ENCODE results near the gene VLDLR. TPM values are rescaled to one million over a fixed set of nuclear protein-coding genes. Genes with fewer than 3 reads are reported as not detected.

The VLDLR gene
- total RNA-seq, 6 experiments from 2014 or later = 6.9 to 8.8 (median 8.1) TPM

- no peaks in the 10 kb centered on the region for H3K27me3 Mint-ChIP-seq (ENCODE audit: insufficient read depth)
- H3K27ac Mint-ChIP-seq = no peak overlapping the region
- no peak for TF ChIP-seq CTCF (IDR thresholded peaks at IDR 0.05)
- no peak for DNase-seq
- no peak overlapping the region for H3K4me3 Mint-ChIP-seq
- H3K36me3 Mint-ChIP-seq (ENCODE audit: low read depth) = no peaks in the 10 kb centered on the region
- H3K4me1 Mint-ChIP-seq (ENCODE audit: low read depth) = no peaks in the 10 kb centered on the region; the same call in 1 of the 2 replicates
- no peaks in the 10 kb centered on the region for H3K9me3 Mint-ChIP-seq
Measured at GRCh38 chr9:2681981-2682380, 60.4 kb downstream of the VLDLR start.

GRCh38 chr9:2686911-2687310, 65.3 kb downstream of the VLDLR start:
- no peak for TF ChIP-seq CTCF (IDR thresholded peaks at IDR 0.05)
- H3K36me3 Mint-ChIP-seq (ENCODE audit: low read depth) = no peaks in the 10 kb centered on the region
- H3K4me3 Mint-ChIP-seq = no peak overlapping the region
- no peak for DNase-seq
- H3K4me1 Mint-ChIP-seq (ENCODE audit: low read depth) = peaks cover 11% of the 10 kb centered on the region
- H3K27ac Mint-ChIP-seq = no peak overlapping the region
- no peaks in the 10 kb centered on the region for H3K27me3 Mint-ChIP-seq (ENCODE audit: insufficient read depth)
- H3K9me3 Mint-ChIP-seq = no peaks in the 10 kb centered on the region

DNA sequence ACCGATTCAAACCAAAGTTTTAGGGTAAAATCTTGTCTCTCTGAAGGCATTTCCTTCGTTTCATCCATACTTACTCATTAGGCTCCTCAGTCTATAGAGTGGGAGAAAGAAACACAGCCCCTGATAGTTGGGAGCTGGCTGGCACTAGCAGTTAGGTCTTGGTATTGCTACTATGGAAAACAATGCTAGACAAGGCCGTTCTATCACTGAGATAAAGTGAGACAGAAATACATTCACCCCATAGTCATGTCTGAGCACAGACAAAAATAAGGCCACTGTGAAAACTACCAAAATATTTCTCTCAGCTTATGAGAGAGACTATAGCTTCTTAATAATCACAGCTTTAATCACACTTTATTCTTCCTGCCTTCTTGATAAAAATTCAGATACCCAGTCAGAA, 67.0 kb downstream of the VLDLR start:
- Mint-ChIP-seq H3K27ac (no peak overlapping the region), H3K4me3 (no peak overlapping the region), H3K4me1 (ENCODE audit: low read depth) (peaks cover 17% of the 10 kb centered on the region), H3K9me3 (no peaks in the 10 kb centered on the region), H3K27me3 (ENCODE audit: insufficient read depth) (peaks cover 1% of the 10 kb centered on the region), H3K36me3 (ENCODE audit: low read depth) (no peaks in the 10 kb centered on the region)
- no peak for DNase-seq
- TF ChIP-seq CTCF (IDR thresholded peaks at IDR 0.05) = no peak

DNA sequence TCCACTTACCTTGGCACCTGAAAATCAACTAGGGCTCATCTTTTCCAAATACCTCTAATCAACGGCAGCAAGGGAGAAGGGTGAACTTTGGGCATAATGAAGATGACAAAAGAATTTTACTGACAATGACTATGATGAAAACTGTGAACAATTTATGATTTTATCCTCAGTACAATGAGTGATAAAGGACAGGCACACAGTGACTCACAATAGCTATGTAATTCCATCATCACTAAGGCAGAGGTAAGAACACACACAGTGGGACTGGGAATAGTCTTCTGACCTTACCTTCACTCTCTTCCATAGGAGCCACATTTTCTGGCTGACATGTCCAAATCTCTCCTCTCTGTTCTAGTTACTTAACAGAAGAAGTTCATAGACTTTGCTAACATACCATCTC, 69.6 kb downstream of the VLDLR start:
- no peak for TF ChIP-seq CTCF (IDR thresholded peaks at IDR 0.05)

DNA sequence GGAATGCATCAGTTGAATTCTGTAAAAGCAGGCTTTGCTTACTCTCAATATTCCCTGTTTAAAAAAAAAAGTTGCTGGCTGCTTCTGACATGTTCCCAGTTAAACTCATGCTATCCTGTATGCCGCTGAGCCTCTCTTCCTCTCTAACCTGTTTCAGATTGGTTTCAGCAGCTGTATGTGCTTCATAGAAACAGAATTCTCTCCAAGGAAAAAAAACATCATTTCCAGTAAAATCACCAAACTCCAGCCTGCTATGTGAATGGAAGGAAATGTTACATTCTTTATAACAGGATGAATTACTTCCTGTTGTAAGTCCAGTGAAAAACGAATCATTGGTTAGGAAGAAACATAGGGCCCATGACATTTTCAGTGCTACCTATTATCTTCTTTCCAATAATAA, 70.0 kb downstream of the VLDLR start:
- Mint-ChIP-seq H3K36me3 (ENCODE audit: low read depth) (no peaks in the 10 kb centered on the region), H3K4me3 (no peak overlapping the region), H3K9me3 (no peaks in the 10 kb centered on the region), H3K4me1 (ENCODE audit: low read depth) (peaks cover 17% of the 10 kb centered on the region), H3K27ac (no peak overlapping the region), H3K27me3 (ENCODE audit: insufficient read depth) (peaks cover 1% of the 10 kb centered on the region)
- DNase-seq = no peak
- TF ChIP-seq CTCF (IDR thresholded peaks at IDR 0.05) = no peak

More for the DNA sequence above, 69.6 kb downstream of the VLDLR start:
- H3K4me1 Mint-ChIP-seq (ENCODE audit: low read depth) = peaks cover 17% of the 10 kb centered on the region
- H3K4me3 Mint-ChIP-seq = no peak overlapping the region
- DNase-seq = no peak
- no peaks in the 10 kb centered on the region for H3K9me3 Mint-ChIP-seq
- no peak overlapping the region for H3K27ac Mint-ChIP-seq
- H3K27me3 Mint-ChIP-seq (ENCODE audit: insufficient read depth) = peaks cover 1% of the 10 kb centered on the region
- no peaks in the 10 kb centered on the region for H3K36me3 Mint-ChIP-seq (ENCODE audit: low read depth)

- Mint-ChIP-seq H3K4me3 (no peak overlapping the region), H3K36me3 (ENCODE audit: low read depth) (no peaks in the 10 kb centered on the region), H3K27me3 (ENCODE audit: insufficient read depth) (peaks cover 1% of the 10 kb centered on the region)
Measured at GRCh38 chr9:2693056-2693455, 71.5 kb downstream of the VLDLR start.

More at GRCh38 chr9:2693056-2693455, 71.5 kb downstream of the VLDLR start:
- no peak for TF ChIP-seq CTCF (IDR thresholded peaks at IDR 0.05)
- Mint-ChIP-seq H3K27ac (no peak overlapping the region), H3K9me3 (no peaks in the 10 kb centered on the region), H3K4me1 (ENCODE audit: low read depth) (peaks cover 17% of the 10 kb centered on the region)
- DNase-seq = no peak

Measured in HFFc6 (cell line).